Neutrophil (primary cell): ENCODE results near the gene IL6R.

Source experiments
- H3K27ac ChIP-seq: fragments of 200-600 bp; sonication (generic); 2 replicates; pipeline ENCODE4 v1.5.1; 2016; ENCODE audit warnings: mild to moderate bottlenecking, moderate library complexity
- H3K27me3 ChIP-seq: fragments of 200-600 bp; sonication (generic); 2 replicates; pipeline ENCODE4 v1.6.0; 2016; ENCODE audit warnings: mild to moderate bottlenecking
- H3K36me3 ChIP-seq: fragments of 200-600 bp; sonication (generic); 2 replicates; pipeline ENCODE4 v1.5.1; 2017
- H3K4me1 ChIP-seq, 2 experiments: fragments of 200-600 bp in 1 of 2; sonication (generic) in 1 of 2; 1 replicate in 1 of 2; 2 replicates in 1 of 2; pipeline versions ENCODE4 v1.5.1 to v1.6.1; 2013 to 2016; ENCODE audit warnings: low read depth in 1 of 2, low read length in 1 of 2, mild to moderate bottlenecking in 1 of 2, moderate library complexity in 1 of 2; ENCODE audit not compliant: control insufficient read depth in 1 of 2, insufficient read depth in 1 of 2
- H3K4me3 ChIP-seq, 2 experiments: fragments of 200-600 bp in 1 of 2; sonication (generic) in 1 of 2; 1 replicate in 1 of 2; 2 replicates in 1 of 2; pipeline ENCODE4 v1.5.1; 2013 to 2016; ENCODE audit warnings: low read depth in 1 of 2, low read length in 1 of 2, mild to moderate bottlenecking in 1 of 2, moderate library complexity in 1 of 2
- H3K9me3 ChIP-seq: fragments of 200-600 bp; sonication (generic); 2 replicates; pipeline ENCODE4 v1.5.1; 2016
- TF ChIP-seq, protein P1 (sequence below): fragments of 200-600 bp; sonication (generic); IDR thresholded peaks from 2 replicates; pipeline ENCODE4 v1.5.1; 2016; ENCODE audit warnings: antibody characterized with exemption

Gene IL6R

DNA sequence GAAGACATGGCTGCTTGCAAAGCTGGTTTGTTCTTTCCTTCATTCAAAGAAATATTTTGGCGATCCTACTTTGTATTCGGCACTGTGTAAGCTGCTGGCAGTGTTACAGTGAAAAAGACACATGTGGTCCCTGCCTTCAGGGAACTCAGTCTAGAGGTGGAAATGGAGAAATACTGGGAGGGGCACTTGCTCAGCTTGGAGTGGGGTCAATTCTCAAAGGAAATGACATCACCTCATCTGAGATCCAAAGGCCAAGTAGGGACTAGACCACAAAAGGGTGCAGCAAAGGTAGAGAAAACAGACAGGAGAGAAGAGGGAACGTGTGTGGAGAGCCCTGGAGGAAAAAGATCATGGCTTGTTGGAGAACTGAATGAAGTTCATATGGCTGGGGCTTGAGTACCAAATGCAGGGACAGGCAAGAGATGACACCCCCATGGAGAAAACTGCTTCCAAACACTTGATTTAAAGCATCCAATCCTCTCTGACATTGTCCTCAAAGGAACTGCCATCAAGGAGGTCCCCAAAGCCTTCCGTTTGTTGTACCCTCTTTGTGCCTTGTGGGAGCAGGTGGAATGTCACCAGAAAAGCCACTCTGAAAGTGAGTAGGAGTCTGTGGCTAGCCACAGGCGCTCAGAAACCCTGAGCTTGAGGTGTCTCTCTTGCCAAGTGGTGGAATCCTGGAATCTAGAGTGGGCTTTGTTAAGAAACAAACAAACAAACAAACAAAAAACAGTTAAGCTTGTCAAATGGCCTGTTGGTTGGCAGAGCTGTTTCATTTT, 48.6 kb downstream of the IL6R start:
- H3K27ac ChIP-seq = peak overlapping the region; percentile 97

DNA sequence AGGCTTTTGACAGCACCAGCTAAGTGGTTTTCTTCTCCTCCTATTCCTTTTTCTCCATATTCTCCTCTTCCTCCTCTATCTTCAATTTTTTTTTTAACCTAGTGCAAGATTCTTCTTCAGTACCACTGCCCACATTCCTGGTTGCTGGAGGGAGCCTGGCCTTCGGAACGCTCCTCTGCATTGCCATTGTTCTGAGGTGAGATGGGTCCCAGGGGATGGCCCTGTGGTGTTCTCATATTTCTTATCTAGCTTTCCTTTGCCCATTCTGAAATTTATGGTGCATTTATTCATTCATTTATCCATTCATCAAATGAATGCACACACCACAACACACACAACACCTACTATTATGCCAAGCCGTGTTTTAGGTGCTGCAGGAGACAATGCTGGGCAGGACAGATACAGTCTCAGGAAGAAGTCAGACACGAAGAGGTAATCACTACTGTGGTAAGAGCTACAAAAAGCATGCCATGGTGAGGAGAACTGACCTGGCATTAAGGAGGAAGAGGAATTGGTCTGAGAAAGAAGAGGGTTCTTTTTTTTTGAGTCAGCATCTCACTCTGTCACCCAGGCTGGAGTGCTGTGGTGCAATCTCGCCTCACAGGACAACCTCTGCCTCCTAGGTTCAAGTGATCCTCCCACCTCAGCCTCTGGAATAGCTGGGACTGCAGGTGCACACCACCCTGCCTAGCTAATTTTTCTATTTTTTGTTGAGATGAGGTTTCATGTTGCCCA, 49.4 kb downstream of the IL6R start:
- Histone ChIP-seq H3K27me3 (no peaks in the 10 kb centered on the region), H3K4me1 (peaks cover 72 to 78% of the 10 kb centered on the region in 2 experiments), H3K36me3 (peaks cover 64% of the 10 kb centered on the region), H3K4me3 (peak overlapping the region; percentile 42 to 59), H3K27ac (peak overlapping the region; percentile 97), H3K9me3 (no peaks in the 10 kb centered on the region)
- TF ChIP-seq, protein P1, sequence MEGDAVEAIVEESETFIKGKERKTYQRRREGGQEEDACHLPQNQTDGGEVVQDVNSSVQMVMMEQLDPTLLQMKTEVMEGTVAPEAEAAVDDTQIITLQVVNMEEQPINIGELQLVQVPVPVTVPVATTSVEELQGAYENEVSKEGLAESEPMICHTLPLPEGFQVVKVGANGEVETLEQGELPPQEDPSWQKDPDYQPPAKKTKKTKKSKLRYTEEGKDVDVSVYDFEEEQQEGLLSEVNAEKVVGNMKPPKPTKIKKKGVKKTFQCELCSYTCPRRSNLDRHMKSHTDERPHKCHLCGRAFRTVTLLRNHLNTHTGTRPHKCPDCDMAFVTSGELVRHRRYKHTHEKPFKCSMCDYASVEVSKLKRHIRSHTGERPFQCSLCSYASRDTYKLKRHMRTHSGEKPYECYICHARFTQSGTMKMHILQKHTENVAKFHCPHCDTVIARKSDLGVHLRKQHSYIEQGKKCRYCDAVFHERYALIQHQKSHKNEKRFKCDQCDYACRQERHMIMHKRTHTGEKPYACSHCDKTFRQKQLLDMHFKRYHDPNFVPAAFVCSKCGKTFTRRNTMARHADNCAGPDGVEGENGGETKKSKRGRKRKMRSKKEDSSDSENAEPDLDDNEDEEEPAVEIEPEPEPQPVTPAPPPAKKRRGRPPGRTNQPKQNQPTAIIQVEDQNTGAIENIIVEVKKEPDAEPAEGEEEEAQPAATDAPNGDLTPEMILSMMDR = no peak

More for the DNA sequence above, 48.6 kb downstream of the IL6R start:
- H3K4me3 ChIP-seq = peak overlapping the region; percentile 42 to 59
- peaks cover 68 to 72% of the 10 kb centered on the region in 2 experiments for H3K4me1 ChIP-seq
- H3K27me3 ChIP-seq = no peaks in the 10 kb centered on the region
- H3K36me3 ChIP-seq = peaks cover 63% of the 10 kb centered on the region
- TF ChIP-seq, protein P1 = no peak
- H3K9me3 ChIP-seq = no peaks in the 10 kb centered on the region

DNA sequence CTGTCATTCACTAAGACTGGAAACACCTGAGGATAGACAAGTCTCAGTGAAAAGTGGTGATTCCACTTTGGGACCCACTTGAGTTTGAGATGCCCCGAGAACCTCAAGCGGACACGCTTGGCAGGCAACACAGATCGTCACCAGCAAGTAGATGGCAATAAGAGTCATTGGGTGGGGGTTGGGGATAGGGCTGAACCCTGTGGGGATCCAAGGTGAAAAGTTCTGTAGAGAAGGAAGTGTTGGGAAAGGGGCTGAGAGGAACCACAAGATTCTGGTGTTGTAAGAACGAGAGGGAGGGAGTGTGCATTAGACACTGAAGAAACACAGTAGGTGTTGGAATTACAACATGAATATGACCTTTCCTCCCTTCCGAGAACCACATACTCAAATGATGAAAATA, 51.5 kb downstream of the IL6R start:
- H3K4me1 ChIP-seq = peaks cover 72 to 82% of the 10 kb centered on the region in 2 experiments
- TF ChIP-seq, protein P1 = no peak

DNA sequence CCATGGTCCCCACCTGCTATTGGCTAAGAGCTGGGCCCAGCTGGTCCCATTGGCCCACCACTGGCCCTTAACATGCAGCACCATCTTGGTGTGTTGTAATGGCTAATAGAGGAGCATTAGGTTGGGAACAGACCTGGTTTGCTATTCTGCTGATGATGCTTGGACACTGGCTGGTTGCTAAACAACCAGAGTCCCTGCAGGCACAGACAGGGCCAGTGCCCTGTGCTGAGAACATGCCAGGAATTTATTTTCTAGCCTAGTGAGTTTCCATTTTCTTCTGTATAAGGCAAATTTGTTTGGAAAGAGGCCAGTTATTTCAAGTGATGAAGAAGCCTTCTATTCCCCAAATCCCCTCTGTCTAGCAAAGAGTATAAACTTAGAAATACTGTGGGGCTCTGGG, 53.9 kb downstream of the IL6R start:
- Histone ChIP-seq H3K36me3 (peaks cover 66% of the 10 kb centered on the region), H3K9me3 (no peaks in the 10 kb centered on the region), H3K4me1 (peaks cover 63 to 73% of the 10 kb centered on the region in 2 experiments), H3K4me3 (peak overlapping the region in 1 of 2 experiments; percentile 8), H3K27me3 (no peaks in the 10 kb centered on the region), H3K27ac (peak overlapping the region; percentile 97)
- TF ChIP-seq, protein P1 = no peak

More for the DNA sequence above, 51.5 kb downstream of the IL6R start:
- H3K36me3 ChIP-seq = peaks cover 64% of the 10 kb centered on the region
- no peaks in the 10 kb centered on the region for H3K9me3 ChIP-seq
- H3K27ac ChIP-seq = peak overlapping the region; percentile 97
- H3K4me3 ChIP-seq = peak overlapping the region; percentile 55 to 59
- H3K27me3 ChIP-seq = no peaks in the 10 kb centered on the region

DNA sequence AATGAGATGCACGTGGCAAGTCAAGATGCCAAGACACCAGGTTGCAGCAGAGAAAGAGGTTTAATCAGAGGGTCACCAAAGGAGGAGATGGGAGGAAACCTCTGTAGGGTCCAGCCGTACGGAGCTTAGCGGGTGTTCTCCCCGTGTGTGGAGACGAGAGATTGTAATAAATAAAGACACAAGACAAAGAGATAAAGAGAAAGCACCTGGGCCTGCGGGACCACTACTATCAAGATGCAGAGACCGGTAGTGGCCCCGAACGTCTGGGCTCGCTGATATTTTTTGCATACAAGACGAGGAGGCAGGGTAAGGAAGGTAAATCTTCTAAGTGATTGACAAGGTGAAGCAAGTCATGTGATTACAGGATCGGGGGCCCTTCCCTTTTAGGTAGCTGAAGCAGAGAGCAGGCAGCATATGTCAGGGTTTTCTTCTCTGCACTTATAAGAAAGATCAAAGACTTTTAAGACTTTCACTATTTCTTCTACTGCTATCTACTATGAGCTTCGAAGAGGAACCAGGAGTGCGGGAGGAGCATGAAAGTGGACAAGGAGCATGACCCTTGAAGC, 55.6 kb downstream of the IL6R start:
- Histone ChIP-seq H3K4me3 (no peak overlapping the region), H3K27ac (peak overlapping the region; percentile 97), H3K36me3 (peaks cover 73% of the 10 kb centered on the region), H3K9me3 (no peaks in the 10 kb centered on the region), H3K27me3 (no peaks in the 10 kb centered on the region), H3K4me1 (peaks cover 46 to 65% of the 10 kb centered on the region in 2 experiments)
- TF ChIP-seq, protein P1 = no peak
